Astrocyte (in vitro differentiated cells and primary cell): Measurements from ENCODE around the gene CTSD. TPM values are rescaled to one million over a fixed set of nuclear protein-coding genes. Genes with fewer than 3 reads are reported as not detected.
"Not testable (repeated sequence)": the region's sequence is repeated elsewhere in the genome, so short reads cannot be mapped to it uniquely, and the experiment has no call there.

Experiments
- DNase-seq: peaks from one replicate; pipeline ENCODE4 v3.0.0-alpha.2; 2010; ENCODE audit warnings: low read depth
- FAIRE-seq: peaks from 2 replicates; lab custom pipeline; 2011; peaks lifted over from hg19 to GRCh38; lab: Jason Lieb, UNC
- H2AFZ ChIP-seq: 2 replicates; pipeline ENCODE4 v1.6.0; 2012; ENCODE audit warnings: low read depth, low read length, inconsistent platforms
- H3K27ac ChIP-seq: 2 replicates; pipeline ENCODE4 v1.5.1; 2011; ENCODE audit warnings: low read depth, low read length, inconsistent platforms
- H3K27me3 ChIP-seq: 2 replicates; pipeline ENCODE4 v1.6.0; 2011; ENCODE audit warnings: low read length, inconsistent platforms; ENCODE audit not compliant: insufficient read depth
- H3K36me3 ChIP-seq: 2 replicates; pipeline ENCODE4 v1.5.1; 2011; ENCODE audit warnings: low read length, inconsistent platforms; ENCODE audit not compliant: insufficient read depth
- H3K4me1 ChIP-seq: 2 replicates; pipeline ENCODE4 v1.5.1; 2011; ENCODE audit warnings: low read length, inconsistent platforms; ENCODE audit not compliant: insufficient read depth
- H3K4me2 ChIP-seq: 2 replicates; pipeline ENCODE4 v1.6.0; 2012; ENCODE audit warnings: low read length, inconsistent platforms
- H3K4me3 ChIP-seq: 2 replicates; pipeline ENCODE4 v1.5.1; 2011; ENCODE audit warnings: low read depth, mild to moderate bottlenecking, low read length, inconsistent platforms; ENCODE audit not compliant: insufficient read depth
- H3K79me2 ChIP-seq: 2 replicates; pipeline ENCODE4 v1.6.0; 2012; ENCODE audit warnings: mild to moderate bottlenecking, low read length, inconsistent platforms; ENCODE audit not compliant: insufficient read depth
- H3K9ac ChIP-seq: 2 replicates; pipeline ENCODE4 v1.6.0; 2012; ENCODE audit warnings: mild to moderate bottlenecking, low read length, inconsistent platforms
- H3K9me3 ChIP-seq: 2 replicates; pipeline ENCODE4 v1.5.1; 2012; ENCODE audit warnings: low read depth, mild to moderate bottlenecking, low read length, inconsistent platforms; ENCODE audit not compliant: insufficient read depth
- H4K20me1 ChIP-seq: 2 replicates; pipeline ENCODE4 v1.6.0; 2012; ENCODE audit warnings: low read length, inconsistent platforms; ENCODE audit not compliant: insufficient read depth
- H3K27ac Mint-ChIP-seq: one replicate; pipeline ENCODE4 v1.8.0; 2021; ENCODE audit warnings: mild to moderate bottlenecking, mixed read lengths; ENCODE audit not compliant: unreplicated experiment
- H3K27me3 Mint-ChIP-seq: one replicate; pipeline ENCODE4 v1.8.0; 2021; ENCODE audit warnings: low read depth, mixed read lengths; ENCODE audit not compliant: unreplicated experiment
- H3K36me3 Mint-ChIP-seq: one replicate; pipeline ENCODE4 v1.8.0; 2021; ENCODE audit warnings: low read depth, mixed read lengths; ENCODE audit not compliant: unreplicated experiment
- H3K4me1 Mint-ChIP-seq: one replicate; pipeline ENCODE4 v1.8.0; 2021; ENCODE audit warnings: low read depth, mixed read lengths; ENCODE audit not compliant: unreplicated experiment
- H3K4me3 Mint-ChIP-seq: one replicate; pipeline ENCODE4 v1.8.0; 2021; ENCODE audit warnings: mild to moderate bottlenecking, moderate library complexity, mixed read lengths; ENCODE audit not compliant: unreplicated experiment
- H3K9me3 Mint-ChIP-seq: one replicate; pipeline ENCODE4 v1.8.0; 2021; ENCODE audit warnings: mild to moderate bottlenecking, mixed read lengths; ENCODE audit not compliant: unreplicated experiment
- EZH2 ChIP-seq: IDR thresholded peaks from 2 replicates; pipeline ENCODE4 v1.6.1; 2012; ENCODE audit warnings: mild to moderate bottlenecking, low read length, inconsistent platforms; ENCODE audit not compliant: insufficient read depth
- total RNA-seq: library from RNA; stranded (reverse); gene quantifications from 2 replicates; pipeline ENCODE4 v1.2.1, GENCODE V29; 2021
- TF ChIP-seq, protein P1 (sequence below): IDR thresholded peaks from 2 replicates; pipeline ENCODE4 v1.5.1; 2011; ENCODE audit warnings: low read depth, mild to moderate bottlenecking, inconsistent platforms, low read length, moderate library complexity; ENCODE audit not compliant: insufficient read depth

Gene CTSD
- total RNA-seq, 1 donor from 2014 or later, result 290 TPM

DNA sequence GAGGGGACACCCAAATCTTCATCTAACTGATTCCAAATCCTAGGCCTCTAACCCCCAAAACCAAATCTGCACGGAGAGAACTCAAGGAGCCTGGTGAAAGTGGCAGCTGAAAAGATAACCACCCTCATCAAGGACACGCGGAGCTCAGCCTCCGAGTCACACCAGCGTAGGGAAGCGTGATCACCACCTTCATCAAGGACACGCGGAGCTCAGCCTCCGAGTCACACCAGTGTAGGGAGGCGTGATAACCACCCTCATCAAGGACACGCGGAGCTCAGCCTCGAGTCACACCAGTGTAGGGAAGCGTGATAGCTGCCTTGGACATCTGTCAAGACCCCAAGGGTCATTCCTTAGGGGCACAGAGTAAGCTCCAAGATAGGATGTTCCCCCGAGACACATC, 41.8 kb upstream of the CTSD start:
- H3K27me3 ChIP-seq, result peaks cover 2% of the 10 kb centered on the region
- DNase-seq, result no peak

GRCh38 chr11:1803835-1804519, 40.2 kb upstream of the CTSD start:
- not testable (repeated sequence) for H3K27me3 ChIP-seq, FAIRE-seq, DNase-seq, H3K4me3 ChIP-seq, H3K4me1 Mint-ChIP-seq, H3K36me3 ChIP-seq, H3K4me1 ChIP-seq, H3K9ac ChIP-seq, H3K79me2 ChIP-seq, H4K20me1 ChIP-seq, H3K9me3 ChIP-seq, H3K4me3 Mint-ChIP-seq, H2AFZ ChIP-seq, H3K27ac ChIP-seq, H3K9me3 Mint-ChIP-seq, H3K36me3 Mint-ChIP-seq, H3K27ac Mint-ChIP-seq, H3K4me2 ChIP-seq
- peaks cover 33% of the 10 kb centered on the region for H3K27me3 Mint-ChIP-seq

More for the DNA sequence above, 41.8 kb upstream of the CTSD start:
- Histone ChIP-seq H3K4me3 (no peak overlapping the region), H3K79me2 (no peaks in the 10 kb centered on the region), H3K36me3 (no peaks in the 10 kb centered on the region), H3K4me1 (no peaks in the 10 kb centered on the region), H2AFZ (no peak overlapping the region), H3K27ac (no peak overlapping the region), H3K4me2 (no peak overlapping the region), H3K9ac (no peak overlapping the region), H4K20me1 (no peaks in the 10 kb centered on the region), H3K9me3 (no peaks in the 10 kb centered on the region)
- Mint-ChIP-seq H3K4me3 (no peak overlapping the region), H3K27me3 (peaks cover 40% of the 10 kb centered on the region), H3K36me3 (no peaks in the 10 kb centered on the region), H3K27ac (no peak overlapping the region), H3K4me1 (no peaks in the 10 kb centered on the region), H3K9me3 (no peaks in the 10 kb centered on the region)
- TF ChIP-seq, protein P1, sequence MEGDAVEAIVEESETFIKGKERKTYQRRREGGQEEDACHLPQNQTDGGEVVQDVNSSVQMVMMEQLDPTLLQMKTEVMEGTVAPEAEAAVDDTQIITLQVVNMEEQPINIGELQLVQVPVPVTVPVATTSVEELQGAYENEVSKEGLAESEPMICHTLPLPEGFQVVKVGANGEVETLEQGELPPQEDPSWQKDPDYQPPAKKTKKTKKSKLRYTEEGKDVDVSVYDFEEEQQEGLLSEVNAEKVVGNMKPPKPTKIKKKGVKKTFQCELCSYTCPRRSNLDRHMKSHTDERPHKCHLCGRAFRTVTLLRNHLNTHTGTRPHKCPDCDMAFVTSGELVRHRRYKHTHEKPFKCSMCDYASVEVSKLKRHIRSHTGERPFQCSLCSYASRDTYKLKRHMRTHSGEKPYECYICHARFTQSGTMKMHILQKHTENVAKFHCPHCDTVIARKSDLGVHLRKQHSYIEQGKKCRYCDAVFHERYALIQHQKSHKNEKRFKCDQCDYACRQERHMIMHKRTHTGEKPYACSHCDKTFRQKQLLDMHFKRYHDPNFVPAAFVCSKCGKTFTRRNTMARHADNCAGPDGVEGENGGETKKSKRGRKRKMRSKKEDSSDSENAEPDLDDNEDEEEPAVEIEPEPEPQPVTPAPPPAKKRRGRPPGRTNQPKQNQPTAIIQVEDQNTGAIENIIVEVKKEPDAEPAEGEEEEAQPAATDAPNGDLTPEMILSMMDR, result no peak
- TF ChIP-seq EZH2, result no peak
- FAIRE-seq, result no peak

DNA sequence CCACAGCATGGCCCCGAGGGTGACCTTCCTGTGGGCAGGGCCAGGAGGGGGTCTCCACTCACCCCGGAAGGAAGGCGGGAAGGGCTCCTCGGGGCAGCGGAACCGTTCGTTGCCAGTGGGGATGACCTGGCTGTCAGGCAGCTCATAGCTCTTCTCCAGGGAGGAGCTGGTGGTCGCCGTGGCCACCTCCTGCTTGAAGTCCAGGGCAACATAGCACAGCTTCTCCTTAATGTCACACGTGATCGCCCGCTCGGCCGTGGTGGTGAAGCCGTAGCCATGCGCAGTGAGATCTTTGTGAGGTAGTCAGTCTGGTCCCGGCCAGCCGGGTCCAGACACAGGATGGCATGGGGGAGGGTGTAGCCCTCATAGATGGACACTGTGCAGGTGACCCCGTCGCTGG, 39.5 kb upstream of the CTSD start:
- TF ChIP-seq EZH2, result no peak
- TF ChIP-seq, protein P1, result no peak
- Histone ChIP-seq H3K9ac (no peak overlapping the region), H2AFZ (no peak overlapping the region), H3K36me3 (no peaks in the 10 kb centered on the region), H4K20me1 (no peaks in the 10 kb centered on the region), H3K27ac (no peak overlapping the region), H3K79me2 (no peaks in the 10 kb centered on the region), H3K9me3 (no peaks in the 10 kb centered on the region), H3K4me3 (no peak overlapping the region), H3K27me3 (peaks cover 2% of the 10 kb centered on the region), H3K4me2 (no peak overlapping the region), H3K4me1 (no peaks in the 10 kb centered on the region)
- DNase-seq (no peak), FAIRE-seq (no peak)
- H3K27me3 Mint-ChIP-seq, result peaks cover 33% of the 10 kb centered on the region
- H3K36me3 Mint-ChIP-seq, result no peaks in the 10 kb centered on the region
- H3K4me3 Mint-ChIP-seq, result no peak overlapping the region
- H3K27ac Mint-ChIP-seq, result no peak overlapping the region
- no peaks in the 10 kb centered on the region for H3K4me1 Mint-ChIP-seq
- H3K9me3 Mint-ChIP-seq, result no peaks in the 10 kb centered on the region
